HG03039 (cell line): Measurements from ENCODE around the gene PTPN1.
A peak's percentile ranks its signal among the peaks of the same experiment; 100 is the strongest.
"Not testable (repeated sequence)": the region's sequence is repeated elsewhere in the genome, so short reads cannot be mapped to it uniquely, and the experiment has no call there.

Experiments used
- ATAC-seq: cut with Tn5 transposase; IDR thresholded peaks from one replicate; pipeline ENCODE4 v1.9.1; 2021; ENCODE audit warnings: mild to moderate bottlenecking, moderate library complexity; ENCODE audit not compliant: unreplicated experiment

The PTPN1 gene

DNA sequence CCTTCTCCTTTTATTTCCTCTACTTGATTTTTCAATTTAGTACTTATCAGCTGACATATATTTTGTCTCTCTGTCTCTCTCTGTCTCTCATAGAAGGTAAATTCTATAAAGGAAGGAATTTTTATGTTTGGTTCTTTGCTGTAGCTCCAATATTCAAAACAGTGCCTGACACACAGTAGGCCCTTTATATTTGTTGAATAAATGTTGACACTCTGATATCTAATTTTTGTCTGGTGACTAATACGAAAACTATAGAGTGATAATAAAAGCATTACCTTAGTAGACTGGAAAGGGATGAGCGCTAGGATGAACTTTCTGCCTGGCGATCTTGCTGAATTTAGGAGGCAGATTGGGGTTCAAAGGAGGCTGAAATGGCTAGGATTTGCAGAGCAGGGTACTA lies 42.8 kb downstream of the PTPN1 start:
- ATAC-seq: no peak

DNA sequence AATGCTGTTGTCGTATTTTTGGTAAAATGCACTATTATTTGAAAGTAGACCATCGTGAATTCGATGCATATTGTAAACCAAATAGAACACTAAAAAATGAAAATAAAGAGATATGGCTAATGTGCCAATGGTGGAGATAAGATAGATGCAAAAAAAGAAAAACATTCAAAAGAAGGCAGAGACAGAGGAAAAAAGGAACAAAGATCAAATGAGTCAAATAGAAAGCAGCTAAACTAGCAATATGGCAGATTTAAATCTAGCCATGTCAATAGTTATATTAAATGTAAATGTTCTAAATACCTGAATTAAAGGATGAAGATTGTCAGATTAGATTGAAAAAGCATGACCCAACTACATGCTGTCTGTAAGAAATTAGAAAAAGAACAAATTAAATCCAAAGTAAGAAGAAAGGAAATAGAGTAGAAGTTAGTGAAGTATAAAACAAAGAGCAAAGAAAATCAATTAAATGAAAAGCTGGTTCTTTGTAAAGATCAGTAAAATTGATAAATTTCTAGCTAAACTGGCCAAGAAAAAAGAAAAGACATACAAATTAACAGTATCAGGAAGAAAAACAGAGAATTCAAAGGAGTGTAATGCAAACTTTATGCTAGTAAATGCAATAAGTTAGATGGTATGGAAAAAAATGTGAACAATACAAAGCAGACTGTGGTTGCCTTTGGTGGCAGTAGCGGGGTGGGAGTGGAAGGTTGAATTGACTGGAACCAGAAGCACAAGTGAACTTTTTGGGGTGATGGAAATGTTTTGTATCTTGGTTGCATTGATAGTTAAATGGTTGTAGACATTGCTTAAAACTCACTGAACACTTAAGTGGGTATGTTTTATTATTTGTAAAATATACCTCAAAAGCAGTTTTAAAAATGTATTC lies 44.8 kb downstream of the PTPN1 start:
- no peak for ATAC-seq

DNA sequence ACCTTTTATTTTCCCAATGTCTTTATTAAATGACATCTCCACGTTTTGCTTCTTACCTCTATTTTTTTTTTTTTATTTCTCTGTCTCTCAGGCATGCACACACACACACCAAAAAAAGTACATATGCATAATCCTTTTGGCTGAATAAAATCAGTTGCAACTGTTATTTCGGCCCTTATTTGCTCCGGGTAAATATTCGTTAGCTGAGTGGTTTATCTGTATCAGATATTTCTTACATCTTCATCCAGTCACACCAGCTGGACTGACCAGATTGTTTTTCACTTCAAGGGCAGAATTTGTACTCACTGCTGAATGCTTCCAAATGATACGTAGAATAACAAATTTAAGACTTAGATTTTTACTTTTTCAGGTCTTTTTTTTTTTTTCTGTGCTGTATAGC lies 45.5 kb downstream of the PTPN1 start:
- ATAC-seq: no peak

DNA sequence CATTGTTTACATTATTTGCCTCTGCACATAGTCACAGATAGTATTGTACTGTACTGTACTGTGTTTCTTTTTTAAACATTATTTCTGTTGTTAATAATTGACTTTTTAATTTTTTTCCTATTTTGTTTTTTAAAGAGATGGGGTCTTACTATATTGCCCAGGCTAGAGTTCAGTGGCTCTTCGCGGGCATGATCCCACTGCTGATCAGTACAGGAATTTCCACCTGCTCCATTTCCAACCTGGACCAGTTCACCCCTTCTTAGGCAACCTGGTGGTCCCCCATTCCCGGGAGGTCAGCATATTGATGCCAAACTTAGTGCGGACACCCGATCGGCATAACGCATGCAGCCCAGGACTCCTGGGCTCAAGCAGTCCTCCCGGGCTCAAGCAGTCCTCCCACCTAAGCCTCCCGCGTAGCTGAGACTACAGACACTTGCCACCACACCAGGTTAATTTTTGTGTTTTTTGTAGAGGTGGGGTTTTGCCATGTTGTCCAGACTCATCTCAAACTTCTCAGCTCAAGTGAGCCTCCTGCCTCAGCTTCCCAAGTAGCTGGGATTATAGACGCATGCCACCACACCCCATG lies 47.5 kb downstream of the PTPN1 start:
- ATAC-seq: no peak

DNA sequence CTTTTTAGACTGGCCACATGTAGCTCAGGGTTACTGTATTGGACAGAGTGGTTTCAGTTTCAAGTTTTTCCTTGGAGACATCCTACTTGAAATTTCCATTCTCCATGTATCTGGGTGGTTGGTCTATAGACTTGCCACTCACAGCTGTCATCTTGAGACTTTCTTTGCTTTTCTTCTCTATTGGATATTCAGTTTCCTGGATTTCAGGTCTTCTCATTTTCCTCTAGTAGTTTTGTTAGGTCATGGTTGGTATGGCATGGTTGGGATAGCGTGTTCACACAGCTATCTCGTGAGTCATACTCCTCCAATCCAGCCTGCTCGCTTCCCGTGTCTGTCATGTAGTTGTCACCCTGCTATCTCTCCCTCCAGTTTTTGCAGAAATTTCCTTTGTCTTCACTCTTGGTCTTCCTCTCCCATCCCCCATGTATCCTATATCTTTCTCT lies 48.3 kb downstream of the PTPN1 start:
- no peak for ATAC-seq

DNA sequence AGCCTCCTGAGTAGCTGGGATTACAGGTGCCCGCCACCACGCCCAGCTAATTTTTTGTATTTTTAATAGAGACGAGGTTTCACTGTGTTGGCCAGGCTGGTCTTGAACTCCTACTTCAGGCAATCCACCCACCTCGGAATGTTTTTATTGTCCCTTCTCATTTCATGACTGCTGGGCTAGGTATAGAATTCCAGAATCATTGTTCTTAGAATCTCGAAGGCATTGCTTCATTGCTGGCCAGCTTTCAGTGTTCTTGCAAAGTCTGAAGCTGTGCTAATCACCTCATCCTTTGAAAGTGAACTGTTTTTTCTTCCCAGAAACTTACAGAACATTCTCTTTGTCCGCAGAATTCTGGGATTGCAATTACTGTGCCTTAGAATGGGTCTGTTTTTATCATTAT lies 49.0 kb downstream of the PTPN1 start:
- ATAC-seq: no peak

DNA sequence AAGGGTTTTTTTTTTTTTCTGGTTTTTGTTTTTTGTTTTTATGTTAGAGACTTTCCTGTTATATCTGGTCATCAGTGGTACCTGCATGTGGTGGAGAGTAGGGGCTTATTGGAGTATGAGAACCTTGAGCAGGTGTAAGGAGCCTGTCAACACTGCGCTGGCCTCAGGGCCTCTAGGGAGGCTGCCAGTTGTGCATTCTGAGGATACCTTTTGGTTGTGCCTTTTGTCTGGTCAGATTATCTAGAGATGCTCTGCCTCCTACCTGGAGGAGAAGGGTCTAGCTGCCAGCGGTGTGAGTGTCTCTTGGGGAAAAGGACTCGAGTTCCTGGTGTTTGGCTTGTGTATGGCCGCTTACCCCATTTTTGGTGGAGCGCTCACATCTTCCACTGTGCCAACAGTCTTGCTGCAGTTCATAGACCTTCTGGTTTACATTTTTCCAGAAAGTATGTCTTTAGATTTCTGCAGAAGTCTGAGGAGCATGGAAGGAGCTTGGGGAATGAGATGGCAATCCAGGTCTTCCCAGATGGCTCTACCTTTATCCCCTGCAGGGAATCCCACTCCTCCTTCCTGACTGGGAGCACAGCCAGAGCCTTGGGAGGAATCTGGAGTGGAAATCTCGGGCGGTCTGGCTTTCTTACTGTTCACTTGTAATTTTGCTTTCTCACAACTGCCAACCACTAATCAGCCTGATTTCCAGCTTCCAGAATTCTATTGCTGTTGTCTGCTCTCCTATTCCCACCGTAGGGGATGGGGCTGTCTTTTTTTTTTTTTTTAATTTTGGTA lies 49.9 kb downstream of the PTPN1 start:
- ATAC-seq: no peak

DNA sequence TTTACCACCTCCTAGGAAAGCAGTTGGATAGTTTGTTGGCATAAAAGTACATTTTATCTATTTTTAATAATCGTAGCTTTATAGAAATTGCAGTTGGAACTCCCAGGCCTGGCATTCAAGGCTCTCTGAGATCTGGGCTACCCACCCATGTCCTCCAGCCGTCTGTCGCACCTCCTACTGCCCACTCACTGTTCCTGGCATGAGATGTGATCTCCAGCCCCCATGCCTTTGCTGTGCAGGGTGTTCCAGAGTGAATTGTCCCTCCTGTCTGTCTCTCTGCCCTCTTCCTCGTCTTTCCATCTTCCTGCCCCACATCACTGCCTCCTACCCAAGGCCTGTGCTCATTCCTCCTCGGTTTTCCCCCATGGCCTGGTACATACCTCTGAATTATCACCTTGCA lies 50.7 kb downstream of the PTPN1 start:
- no peak for ATAC-seq

DNA sequence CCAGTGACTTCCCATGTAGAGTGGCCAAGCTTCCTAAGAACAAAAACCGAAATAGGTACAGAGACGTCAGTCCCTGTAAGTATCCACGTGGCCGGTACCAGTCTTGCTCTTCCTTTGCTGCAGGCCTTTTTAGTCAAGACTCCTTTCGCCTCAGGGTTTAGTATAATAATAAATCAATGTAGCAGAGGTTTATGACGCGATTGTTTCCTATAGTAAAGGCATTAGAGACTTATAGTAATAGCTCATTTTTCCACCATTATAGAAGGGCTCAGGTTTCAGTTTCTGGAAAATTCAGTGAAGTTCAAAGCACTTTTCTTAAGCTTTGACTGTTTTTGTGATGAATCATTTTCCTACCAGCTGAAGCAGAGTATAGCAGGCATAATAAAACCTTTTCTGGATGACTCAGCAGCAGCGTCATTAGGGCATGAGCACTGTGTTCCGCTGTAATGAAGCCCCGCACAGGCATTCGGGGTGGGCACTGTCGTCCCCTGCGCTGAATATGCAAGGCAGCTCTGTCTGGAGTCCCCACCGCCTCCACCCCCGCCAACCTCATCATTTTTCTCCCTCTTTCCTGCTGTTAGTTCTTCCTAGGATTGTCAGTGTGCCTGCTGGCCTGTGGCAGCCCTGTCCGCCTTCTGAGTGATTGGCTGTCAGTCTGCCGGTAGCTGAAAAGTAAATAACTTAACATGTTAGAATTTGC lies 51.3 kb downstream of the PTPN1 start:
- no peak for ATAC-seq

DNA sequence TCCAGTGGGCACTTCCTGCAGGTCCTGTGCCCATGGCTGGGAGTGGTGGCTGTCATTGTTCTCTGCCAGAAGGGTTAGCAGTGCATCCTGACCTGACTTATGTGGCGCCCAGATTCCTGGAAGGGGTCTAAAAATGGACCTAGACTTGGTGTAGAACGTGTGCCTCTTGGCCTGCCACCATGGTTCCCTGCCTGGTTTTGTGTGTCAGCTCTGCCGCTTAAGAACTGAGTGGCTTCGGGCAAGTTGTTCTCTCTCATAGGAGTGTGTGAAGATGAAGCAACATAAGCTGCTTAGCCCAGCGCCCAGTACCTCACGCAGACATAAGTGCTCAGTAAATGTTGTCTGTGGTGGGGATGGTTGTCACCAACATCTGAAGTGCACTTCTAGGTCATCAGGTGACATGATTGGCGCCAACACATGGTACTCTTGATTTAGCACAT lies 52.1 kb downstream of the PTPN1 start:
- ATAC-seq: no peak

DNA sequence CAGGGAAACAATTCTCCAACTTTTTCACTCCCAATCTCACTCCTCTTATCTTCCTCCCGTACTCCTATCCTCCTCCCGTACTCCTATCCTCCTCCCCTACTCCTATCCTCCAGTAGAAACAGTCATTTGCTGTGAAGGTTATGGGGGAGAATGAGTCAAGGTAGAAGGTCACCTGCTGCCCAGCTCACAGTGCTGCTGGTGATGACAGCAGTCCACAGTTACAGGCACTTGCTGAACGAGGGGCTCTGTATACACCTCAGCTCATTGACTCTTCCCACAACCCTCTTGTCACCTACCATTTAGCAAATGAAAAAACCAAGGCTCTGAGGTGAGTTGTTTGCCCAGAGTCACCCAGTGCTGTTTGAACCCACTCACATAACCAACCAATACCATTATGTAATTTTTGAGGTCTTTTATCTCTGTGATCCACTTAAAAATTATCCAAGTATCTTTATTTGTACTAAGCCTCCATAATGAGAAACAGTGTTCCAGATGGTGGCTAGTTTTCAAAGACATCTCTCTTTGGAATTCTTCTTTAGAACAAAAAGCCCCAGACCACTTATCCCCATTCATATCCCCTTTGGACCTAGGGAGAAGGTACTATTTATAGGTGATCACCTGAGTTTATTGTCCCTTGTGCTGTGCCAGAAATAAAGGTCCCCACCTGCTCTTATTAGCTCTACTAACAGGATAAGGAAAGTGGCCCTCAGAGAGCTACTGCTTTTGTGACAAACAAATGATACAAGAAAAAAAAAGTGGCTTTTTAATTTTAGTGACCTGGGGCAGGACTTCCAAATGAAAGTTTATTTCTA lies 53.2 kb downstream of the PTPN1 start:
- no peak for ATAC-seq

DNA sequence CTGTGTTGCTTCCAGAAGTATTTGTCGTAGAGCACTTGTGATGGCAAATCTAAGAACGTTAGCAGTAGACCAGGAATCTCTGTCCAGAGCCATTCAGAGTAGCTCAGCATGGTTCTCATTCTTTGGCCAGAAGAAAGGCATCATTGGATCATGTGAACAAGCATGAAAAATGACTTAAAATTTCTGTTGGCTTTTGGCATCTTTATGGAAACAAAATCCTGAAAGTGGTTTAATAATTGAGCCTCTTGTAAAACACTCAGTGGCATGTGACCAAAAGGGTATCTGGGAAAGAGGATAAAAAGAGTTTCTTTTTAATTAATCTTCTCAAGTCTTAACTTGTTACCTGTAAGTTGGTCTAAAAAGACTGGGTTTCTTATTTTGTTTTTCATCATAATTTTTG lies 55.2 kb downstream of the PTPN1 start:
- ATAC-seq: no peak

DNA sequence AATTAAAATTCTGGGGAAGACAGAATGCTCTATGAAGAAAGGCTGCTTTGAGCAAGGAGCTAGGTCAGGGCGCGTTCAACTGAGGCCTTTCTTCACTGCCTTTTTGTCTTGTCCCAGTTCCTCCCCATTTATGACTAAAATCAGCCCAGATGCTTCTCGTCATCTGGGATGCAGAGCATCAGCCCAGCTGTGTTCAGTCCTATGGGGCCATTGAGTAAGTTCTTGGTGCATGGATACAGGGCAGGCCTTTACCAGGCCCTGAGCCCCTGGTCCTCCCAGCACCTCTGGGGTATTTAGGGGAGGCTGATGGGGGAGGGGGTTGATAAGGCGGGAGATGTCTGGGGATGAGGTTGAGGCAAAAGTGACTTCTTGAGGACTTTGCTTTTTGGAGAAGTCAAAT lies 55.7 kb downstream of the PTPN1 start:
- ATAC-seq: no peak

DNA sequence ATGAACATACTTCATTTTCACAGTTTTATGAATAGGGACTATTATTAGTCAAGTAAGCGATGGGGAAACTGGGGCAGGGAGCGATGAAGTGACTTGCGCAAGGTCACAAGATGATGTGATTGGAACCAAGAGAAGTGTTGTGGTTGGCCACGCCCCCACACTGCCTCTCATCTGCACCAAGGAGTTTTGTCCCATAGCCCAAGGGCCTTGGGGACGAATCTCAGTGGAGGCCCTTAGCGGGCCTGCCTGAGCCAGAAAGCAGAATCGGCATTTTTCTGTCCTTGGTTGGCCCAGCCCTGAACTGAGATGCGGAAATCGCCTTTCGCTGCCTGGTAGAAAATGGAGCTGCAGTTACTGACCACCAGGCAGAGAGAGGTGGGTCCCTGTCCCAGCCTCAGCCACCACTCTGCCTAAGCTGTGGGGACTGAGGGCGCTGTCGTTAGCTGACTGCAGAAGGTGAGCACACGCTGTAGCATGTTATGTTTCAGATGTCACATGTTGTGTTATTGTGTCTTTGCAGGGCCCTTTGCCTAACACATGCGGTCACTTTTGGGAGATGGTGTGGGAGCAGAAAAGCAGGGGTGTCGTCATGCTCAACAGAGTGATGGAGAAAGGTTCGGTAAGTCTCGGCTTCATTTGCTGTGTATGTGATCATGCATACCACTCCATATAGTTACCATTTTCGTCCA lies 57.8 kb downstream of the PTPN1 start:
- no peak for ATAC-seq

DNA sequence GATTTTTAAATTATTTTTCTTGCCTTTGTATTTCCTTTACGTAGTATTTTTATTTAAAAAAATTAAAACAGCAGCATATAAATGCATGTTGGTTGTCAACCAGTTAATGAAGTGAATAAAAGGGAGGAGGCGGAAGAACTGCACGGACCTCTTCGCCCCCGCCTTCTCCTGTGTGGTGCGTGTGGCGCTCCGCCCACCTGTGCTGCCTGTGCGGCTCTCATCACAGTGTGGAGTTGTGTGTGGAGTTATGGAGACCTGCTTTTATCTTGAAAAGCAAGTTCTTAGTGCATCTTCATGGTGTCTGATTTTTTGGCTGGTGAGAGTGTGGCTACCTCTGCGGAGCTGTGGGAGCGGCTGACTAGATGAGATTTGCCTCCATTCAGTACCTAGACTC lies 58.4 kb downstream of the PTPN1 start:
- no peak for ATAC-seq

DNA sequence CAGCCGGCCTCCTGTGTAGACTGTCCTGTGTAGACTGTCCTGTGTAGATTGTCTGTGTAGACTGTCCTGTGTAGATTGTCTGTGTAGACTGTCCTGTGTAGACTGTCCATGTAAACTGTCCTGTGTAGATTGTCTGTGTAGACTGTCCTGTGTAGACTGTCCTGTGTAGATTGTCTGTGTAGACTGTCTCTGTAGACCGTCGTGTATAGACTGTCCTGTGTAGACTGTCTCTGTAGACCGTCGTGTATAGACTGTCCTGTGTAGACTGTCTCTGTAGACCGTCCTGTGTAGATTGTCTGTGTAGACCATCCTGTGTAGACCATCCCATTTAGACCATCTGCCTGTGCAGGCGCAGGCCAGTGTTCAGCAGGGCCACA lies 59.3 kb downstream of the PTPN1 start:
- ATAC-seq: not testable (repeated sequence)

DNA sequence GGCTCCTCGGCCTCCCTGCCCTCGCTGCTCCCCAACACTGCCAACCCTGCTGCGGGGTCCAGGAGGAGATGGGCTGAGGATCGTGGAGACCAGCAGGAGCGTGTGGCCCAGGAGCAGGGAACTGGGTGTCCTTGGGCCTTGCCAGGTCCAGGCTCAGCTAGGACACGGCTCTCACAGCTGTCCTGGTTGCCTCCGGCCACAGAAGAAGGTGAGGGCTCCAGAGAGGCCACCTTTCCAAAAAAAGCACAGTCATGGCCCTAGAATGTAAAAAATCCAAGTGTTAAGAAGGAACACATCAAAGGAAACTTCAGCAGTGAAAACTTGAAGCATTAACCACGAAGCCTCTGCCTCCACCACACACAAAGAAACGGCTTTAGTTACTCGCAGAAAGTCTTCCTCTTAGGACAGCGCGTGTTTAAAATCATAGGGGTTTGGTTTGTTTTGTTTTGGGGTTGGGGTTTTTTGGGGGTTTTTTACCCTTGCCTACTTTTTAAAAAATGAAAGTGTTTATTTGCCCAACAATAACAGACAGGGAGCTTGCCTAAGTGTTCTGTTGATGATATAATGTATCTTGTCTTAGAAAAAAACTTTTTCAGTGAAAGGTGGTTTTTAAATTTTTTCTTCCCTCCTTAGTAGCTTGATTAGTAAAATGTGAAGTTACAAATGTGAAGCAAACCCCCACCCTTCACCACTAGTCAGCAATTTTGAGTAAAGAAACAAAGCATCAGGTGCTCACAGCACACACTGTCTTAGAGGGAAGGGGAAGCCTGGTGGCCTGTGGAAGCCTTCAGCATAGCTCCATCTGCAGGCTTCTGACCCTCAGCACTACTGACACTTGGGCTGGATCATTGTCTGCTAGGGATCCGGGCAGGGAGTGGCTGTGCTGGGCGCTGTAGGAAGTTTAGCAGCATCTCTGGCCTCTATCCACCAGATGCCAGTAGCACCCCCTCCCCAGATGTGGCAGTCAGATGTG lies 60.0 kb downstream of the PTPN1 start:
- ATAC-seq: peak; percentile 53

DNA sequence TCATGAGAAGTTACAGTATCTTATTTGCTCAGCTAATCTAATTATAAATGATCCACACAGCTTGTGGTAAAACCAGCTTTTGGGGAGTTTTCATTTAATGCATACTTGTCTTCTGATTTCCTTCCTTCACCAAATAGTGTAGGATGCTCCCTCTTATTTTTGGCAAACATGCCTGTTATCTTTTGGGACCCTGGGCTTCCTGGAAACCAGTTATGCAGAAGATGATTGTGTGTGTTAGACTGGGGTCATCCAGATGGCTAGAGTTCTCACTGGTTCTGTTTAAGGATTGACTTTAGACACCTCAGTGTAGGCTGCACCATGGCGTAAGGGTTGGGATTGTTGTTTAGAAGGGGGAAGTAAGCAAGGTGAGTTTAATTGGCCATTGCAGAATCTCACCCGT lies 61.3 kb downstream of the PTPN1 start:
- no peak for ATAC-seq
